Stomach (tissue), 9 donors: ENCODE measurements around the gene TBC1D10A. TPM values are rescaled to one million over a fixed set of nuclear protein-coding genes. Genes with fewer than 3 reads are reported as not detected.

ENCODE experiments used
- DNase-seq, 2 donors: peaks; one replicate each; pipeline versions ENCODE4 v3.0.0 to v3.0.0-alpha.2; 2013 to 2019
- H3K27ac ChIP-seq, 5 donors: fragments of 200-600 bp in 4 of 5; sonication (generic) in 4 of 5; one replicate each; pipeline ENCODE4 v1.5.1; 2013 to 2019; ENCODE audit warnings: mild to moderate bottlenecking in 1 of 5, moderate library complexity in 1 of 5
- H3K27me3 ChIP-seq, 3 donors: fragments of 200-600 bp; sonication (generic); one replicate each; pipeline ENCODE4 v1.5.1; 2017 to 2019; ENCODE audit warnings: mixed run types in 1 of 3
- H3K36me3 ChIP-seq, 4 donors: fragments of 200-600 bp; sonication (generic); 1 replicate in 3 of 4; 2 replicates in 1 of 4; pipeline ENCODE4 v1.5.1; 2016 to 2019
- H3K4me1 ChIP-seq, 4 donors: fragments of 200-600 bp; sonication (generic); one replicate each; pipeline ENCODE4 v1.5.1; 2016 to 2019
- H3K4me3 ChIP-seq, 4 donors: fragments of 200-600 bp; sonication (generic) in 3 of 4; one replicate each; pipeline ENCODE4 v1.5.1; 2016 to 2019; ENCODE audit warnings: mild to moderate bottlenecking in 1 of 4
- H3K9me3 ChIP-seq, 4 donors: fragments of 200-600 bp; sonication (generic); one replicate each; pipeline ENCODE4 v1.5.1; 2016 to 2019
- EP300 ChIP-seq: sonication (generic); formaldehyde crosslinking; IDR thresholded peaks from one replicate; pipeline ENCODE4 v1.6.1; 2017; ENCODE audit warnings: antibody characterized with exemption
- POLR2A ChIP-seq, 4 donors: fragments of 450-650 bp; IDR thresholded peaks; one replicate each; pipeline ENCODE4 v1.6.1; 2016; ENCODE audit warnings: antibody characterized with exemption in 4 of 4, control low read depth in 2 of 4, mild to moderate bottlenecking in 1 of 4, moderate library complexity in 1 of 4
- POLR2AphosphoS5 ChIP-seq, 3 donors: sonication (generic); formaldehyde crosslinking; IDR thresholded peaks; one replicate each; pipeline ENCODE4 v1.6.1; 2016; ENCODE audit warnings: antibody characterized with exemption in 3 of 3
- WGBS, 5 donors: extraction: QIAGEN DNeasy Blood & Tissue Kit in 3 of 5; methylation state at CpG; one replicate each; pipeline versions ENCODE4 v1.1.5 to v1.1.7; 2013 to 2018; 5-methylcytosine and 5-hydroxymethylcytosine counted together
- intact Hi-C: fragments of 100-400 bp; cut with DNase I; formaldehyde crosslinking; loops from one replicate; pipeline ENCODE4 v1.15.1; 2023; ENCODE audit warnings: low total_unique reads
- polyA plus RNA-seq, 3 donors: library from polyadenylated mRNA; stranded (reverse); fragments of 200-250 nt; gene quantifications; one replicate each; pipeline ENCODE4 v1.2.3, GENCODE V29; 2013
- total RNA-seq, 5 donors: library from RNA; depleted of rRNA; stranded (reverse); fragments of >200 nt; gene quantifications; one replicate each; pipeline versions ENCODE4 v1.1.0 to v1.2.3, GENCODE V29; 2014 to 2016
- TF ChIP-seq, protein P1 (sequence below), 7 experiments: fragments of 450-650 bp in 4 of 7; fragments of 200-600 bp in 3 of 7; sonication (generic) in 3 of 7; IDR thresholded peaks; one replicate each; pipeline ENCODE4 v1.5.1; 2016 to 2019; ENCODE audit warnings: antibody characterized with exemption in 7 of 7, control low read depth in 2 of 7, mild to moderate bottlenecking in 1 of 7
- donor health status: healthy with polysubstance abuse.
- donor health status: Bipolar disorder and iron deficiency.
- donor health status: healthy.

The TBC1D10A gene
- total and polyA plus RNA-seq, 8 donors, result 2.2 to 24.5 (median 18.0) TPM

DNA sequence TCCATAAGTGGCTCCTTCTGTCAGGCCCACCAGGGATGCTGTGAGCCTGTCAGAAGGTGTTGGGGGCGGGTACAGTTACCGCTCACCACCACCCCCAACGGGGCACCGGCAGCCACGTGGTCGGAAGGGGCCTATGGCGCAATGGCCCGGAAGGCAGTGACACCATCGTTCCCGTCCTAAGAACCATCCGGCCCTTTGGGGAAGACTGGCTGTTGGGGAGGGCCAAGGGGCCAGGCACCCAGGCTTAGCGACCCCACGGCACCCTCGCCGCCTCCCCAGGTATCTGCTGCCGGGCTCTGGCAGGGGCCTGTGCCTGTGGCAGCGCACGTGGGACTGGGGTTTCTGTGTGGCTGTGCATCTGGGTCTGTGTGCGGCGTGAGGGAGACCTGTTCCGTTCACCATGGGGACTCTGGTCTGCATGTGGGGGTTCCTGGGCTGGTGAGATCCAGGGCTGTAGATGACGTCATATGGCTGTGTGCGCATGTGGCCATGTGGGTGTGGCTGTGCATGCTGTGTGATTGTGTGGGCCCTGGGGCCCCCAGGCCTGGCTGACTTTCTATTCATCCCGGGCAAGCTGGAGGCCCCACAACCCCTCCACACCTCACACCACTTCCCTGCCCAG lies 60.8 kb downstream of the TBC1D10A start:
- Histone ChIP-seq H3K4me3 (peak overlapping the region; percentile 13 to 41 (median 36)), H3K36me3 (no peaks in the 10 kb centered on the region), H3K4me1 (peaks cover 6 to 21% (median 9%) of the 10 kb centered on the region in 4 donors), H3K9me3 (no peaks in the 10 kb centered on the region), H3K27ac (peak overlapping the region; percentile 59 to 87 (median 72)), H3K27me3 (no peaks in the 10 kb centered on the region)
- 59 to 73% (median 68%) methylated on average over 20 to 24 of the region's 24 CpGs for WGBS, 5 donors
- peak; percentile 68 to 72 for DNase-seq
- intact Hi-C loops, result loop anchor here (5.0 kb wide), 1 partner anchor 116 kb away; no protein-coding TSS in a partner anchor
- TF ChIP-seq POLR2AphosphoS5 (IDR thresholded peaks at IDR 0.05), result peak in 2 of 3 donors; percentile 32 to 49
- no peak for TF ChIP-seq POLR2A (IDR thresholded peaks at IDR 0.05)
- TF ChIP-seq, protein P1, sequence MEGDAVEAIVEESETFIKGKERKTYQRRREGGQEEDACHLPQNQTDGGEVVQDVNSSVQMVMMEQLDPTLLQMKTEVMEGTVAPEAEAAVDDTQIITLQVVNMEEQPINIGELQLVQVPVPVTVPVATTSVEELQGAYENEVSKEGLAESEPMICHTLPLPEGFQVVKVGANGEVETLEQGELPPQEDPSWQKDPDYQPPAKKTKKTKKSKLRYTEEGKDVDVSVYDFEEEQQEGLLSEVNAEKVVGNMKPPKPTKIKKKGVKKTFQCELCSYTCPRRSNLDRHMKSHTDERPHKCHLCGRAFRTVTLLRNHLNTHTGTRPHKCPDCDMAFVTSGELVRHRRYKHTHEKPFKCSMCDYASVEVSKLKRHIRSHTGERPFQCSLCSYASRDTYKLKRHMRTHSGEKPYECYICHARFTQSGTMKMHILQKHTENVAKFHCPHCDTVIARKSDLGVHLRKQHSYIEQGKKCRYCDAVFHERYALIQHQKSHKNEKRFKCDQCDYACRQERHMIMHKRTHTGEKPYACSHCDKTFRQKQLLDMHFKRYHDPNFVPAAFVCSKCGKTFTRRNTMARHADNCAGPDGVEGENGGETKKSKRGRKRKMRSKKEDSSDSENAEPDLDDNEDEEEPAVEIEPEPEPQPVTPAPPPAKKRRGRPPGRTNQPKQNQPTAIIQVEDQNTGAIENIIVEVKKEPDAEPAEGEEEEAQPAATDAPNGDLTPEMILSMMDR (IDR thresholded peaks at IDR 0.05), result no peak

DNA sequence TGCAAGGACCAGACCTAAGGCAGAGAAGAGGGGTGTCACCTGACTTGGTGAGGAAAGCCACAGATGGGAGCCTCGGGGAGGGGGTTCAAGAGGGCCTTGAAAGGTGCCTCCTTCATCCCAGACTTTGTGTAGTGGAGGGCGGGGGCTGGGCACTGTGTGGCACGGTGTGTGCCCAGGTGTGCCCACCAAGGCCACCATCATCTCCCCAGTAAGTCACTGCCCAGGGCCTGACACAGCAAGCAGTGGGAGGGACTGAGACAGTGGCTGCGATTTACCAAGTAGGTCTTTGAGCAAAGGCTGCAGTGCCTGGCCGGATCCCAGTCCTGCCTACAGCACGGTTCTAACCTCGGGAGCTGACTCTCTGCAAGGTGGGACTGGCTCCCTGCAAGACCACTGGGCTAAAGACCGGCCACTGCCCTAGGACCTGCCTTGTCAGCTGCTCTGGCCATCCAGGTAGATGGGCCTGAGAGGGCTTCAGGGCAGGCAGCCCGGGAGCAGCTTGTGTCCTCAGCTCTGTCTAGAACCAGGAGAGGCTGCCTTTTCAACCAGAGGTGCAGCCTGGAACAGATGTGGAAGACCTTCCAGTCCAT lies 61.5 kb downstream of the TBC1D10A start:
- H3K27ac ChIP-seq, result peak overlapping the region in 4 of 5 donors; percentile 62 to 87 (median 78)
- TF ChIP-seq POLR2A (IDR thresholded peaks at IDR 0.05) (no peak), POLR2AphosphoS5 (IDR thresholded peaks at IDR 0.05) (no peak), EP300 (no peak)
- TF ChIP-seq, protein P1 (IDR thresholded peaks at IDR 0.05), result no peak
- WGBS, 5 donors, result 82 to 91% (median 85%) methylated on average over 5 to 9 of the region's 9 CpGs
- no peaks in the 10 kb centered on the region for H3K9me3 ChIP-seq
- intact Hi-C loops, result loop anchor here (5.0 kb wide), 1 partner anchor 117 kb away; no protein-coding TSS in a partner anchor
- H3K4me1 ChIP-seq, result peaks cover 6 to 21% (median 9%) of the 10 kb centered on the region in 4 donors
- peak overlapping the region in 1 of 4 donors; percentile 41 for H3K4me3 ChIP-seq
- no peaks in the 10 kb centered on the region for H3K27me3 ChIP-seq
- DNase-seq, result no peak
- no peaks in the 10 kb centered on the region for H3K36me3 ChIP-seq

DNA sequence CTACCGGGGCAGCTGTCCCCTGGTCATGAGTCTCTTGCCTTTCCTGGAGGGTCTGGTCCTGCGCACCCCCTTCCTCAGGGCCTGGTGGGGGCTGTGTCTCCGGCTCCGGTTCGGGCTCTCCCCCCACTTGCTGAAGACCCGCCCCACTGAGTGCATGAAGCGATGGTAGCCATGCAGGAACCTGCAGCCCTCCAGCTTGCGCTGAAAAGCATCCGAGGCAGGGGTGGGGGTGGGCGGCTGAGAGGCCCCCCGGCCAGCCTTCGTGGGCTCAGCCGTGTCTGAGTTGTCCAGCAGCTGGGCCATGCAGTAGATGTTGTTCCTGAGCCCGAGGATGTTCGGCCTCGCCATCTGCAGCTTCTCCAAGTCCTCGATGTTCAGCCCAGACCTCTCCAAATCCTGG lies 62.9 kb downstream of the TBC1D10A start:
- Histone ChIP-seq H3K4me1 (peaks cover 6 to 22% (median 9%) of the 10 kb centered on the region in 4 donors), H3K27ac (peak overlapping the region in 1 of 5 donors; percentile 65), H3K9me3 (no peaks in the 10 kb centered on the region), H3K36me3 (no peaks in the 10 kb centered on the region), H3K4me3 (peak overlapping the region in 1 of 4 donors; percentile 28), H3K27me3 (no peaks in the 10 kb centered on the region)
- intact Hi-C loops, result loop anchor here (5.0 kb wide), 1 partner anchor 157 kb away; no protein-coding TSS in a partner anchor
- WGBS, 5 donors, result 90 to 96% (median 92%) methylated on average over 9 to 17 of the region's 17 CpGs
- TF ChIP-seq, protein P1 (IDR thresholded peaks at IDR 0.05), result no peak
- no peak for TF ChIP-seq POLR2A (IDR thresholded peaks at IDR 0.05)
- TF ChIP-seq POLR2AphosphoS5 (IDR thresholded peaks at IDR 0.05), result no peak
- no peak for TF ChIP-seq EP300
- DNase-seq, result no peak

- Histone ChIP-seq H3K4me3 (peak overlapping the region; percentile 17 to 35 (median 22)), H3K27ac (peak overlapping the region in 2 of 5 donors; percentile 6 to 65), H3K27me3 (no peaks in the 10 kb centered on the region), H3K36me3 (no peaks in the 10 kb centered on the region), H3K4me1 (peaks cover 6 to 30% (median 9%) of the 10 kb centered on the region in 4 donors), H3K9me3 (no peaks in the 10 kb centered on the region)
- 23 to 34% (median 26%) methylated on average over 21 to 27 of the region's 27 CpGs for WGBS, 5 donors
- peak; percentile 80 to 90 for DNase-seq
- TF ChIP-seq, protein P1 (IDR thresholded peaks at IDR 0.05), result peak in 5 of 7 experiments; percentile 93 to 100 (median 98)
- TF ChIP-seq EP300, result no peak
- intact Hi-C loops, result loop anchor here (5.0 kb wide), 1 partner anchor 156 kb away; no protein-coding TSS in a partner anchor
These were observed 63.6 kb downstream of the TBC1D10A start for GRCh38 chr22:30262917-30263741.
